GM21576 (cell line): ENCODE data around the gene PTP4A2.

ENCODE experiments used
- ATAC-seq: cut with Tn5 transposase; IDR thresholded peaks from one replicate; pipeline ENCODE4 v1.9.1; 2021; ENCODE audit warnings: mild to moderate bottlenecking, moderate library complexity; ENCODE audit not compliant: unreplicated experiment

The PTP4A2 gene

GRCh38 chr1:31865728-31866449, 72.3 kb downstream of the PTP4A2 start:
- ATAC-seq = no peak

- no peak for ATAC-seq
Measured at GRCh38 chr1:31862071-31862470, 76.1 kb downstream of the PTP4A2 start.

DNA sequence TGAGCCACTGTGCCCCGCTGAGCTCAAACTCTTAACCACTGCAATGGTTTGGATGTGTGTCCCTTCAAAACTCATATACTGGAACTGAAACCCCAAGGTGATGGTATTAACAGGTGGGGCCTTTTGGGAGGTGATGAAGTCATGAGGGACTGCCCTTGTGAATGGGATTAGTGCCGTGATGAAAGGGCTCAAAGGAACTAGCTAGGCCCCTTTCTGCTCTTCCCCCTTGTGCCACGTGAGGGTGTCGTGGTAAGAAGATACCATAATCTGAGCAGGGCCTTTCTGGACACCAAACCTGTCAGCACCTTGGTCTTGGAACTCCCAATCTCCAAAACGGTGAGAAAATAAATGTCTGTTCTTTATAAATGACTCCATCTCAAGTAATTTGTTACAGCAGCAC, 76.8 kb downstream of the PTP4A2 start:
- no peak for ATAC-seq

DNA sequence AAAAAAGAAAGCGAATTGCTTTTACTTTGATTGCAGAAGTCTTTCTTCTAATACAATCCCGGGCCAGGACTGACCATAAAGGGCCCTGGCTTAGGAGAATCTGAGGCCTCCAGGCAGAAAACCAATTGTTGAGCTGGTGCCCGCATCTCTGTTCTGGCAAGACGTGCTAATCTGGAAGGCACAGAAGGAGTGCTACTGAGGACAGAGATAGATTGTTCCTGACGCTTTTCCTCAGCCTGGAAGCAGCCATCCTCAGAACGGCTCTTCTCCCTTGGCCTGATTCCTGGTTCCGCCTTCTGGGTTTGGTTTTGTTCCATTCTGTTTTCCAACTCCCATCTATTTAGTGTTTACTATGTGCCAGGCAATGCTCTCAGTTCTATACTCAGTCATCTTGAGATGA, 77.6 kb downstream of the PTP4A2 start:
- no peak for ATAC-seq

- no peak for ATAC-seq
Measured at GRCh38 chr1:31859719-31860118, 78.4 kb downstream of the PTP4A2 start.

GRCh38 chr1:31859044-31859443, 79.1 kb downstream of the PTP4A2 start:
- no peak for ATAC-seq

DNA sequence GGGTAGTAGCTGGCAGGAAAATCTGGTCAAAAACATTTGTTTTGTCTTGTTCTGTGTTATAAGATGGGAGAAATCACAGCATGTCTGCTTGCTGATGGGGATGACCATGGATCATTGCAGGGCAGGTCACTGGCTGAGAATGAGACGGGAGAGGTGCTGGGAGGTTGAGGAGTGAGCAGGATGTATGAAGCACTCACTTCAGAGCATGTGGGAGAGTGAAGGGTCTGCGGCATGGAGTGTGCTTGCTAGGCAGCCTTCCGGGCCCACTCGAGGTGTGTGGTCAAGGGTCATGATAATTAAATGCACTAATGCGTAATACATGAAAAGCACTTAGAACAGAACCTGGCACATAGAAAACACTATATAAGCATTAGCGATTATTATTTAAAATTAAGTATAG, 80.3 kb downstream of the PTP4A2 start:
- no peak for ATAC-seq
